Endodermal cell (in vitro differentiated cells): ENCODE data around the gene TMEM26. TPM values are rescaled to one million over a fixed set of nuclear protein-coding genes. Genes with fewer than 3 reads are reported as not detected.
"Not testable (repeated sequence)": the region's sequence is repeated elsewhere in the genome, so short reads cannot be mapped to it uniquely, and the experiment has no call there.

Experiments
- DNase-seq: peaks from one replicate; pipeline ENCODE4 v3.0.0-alpha.2; 2017
- H3K27ac ChIP-seq: 2 replicates; pipeline ENCODE4 v1.5.1; 2013; ENCODE audit warnings: mild to moderate bottlenecking, low read depth, low read length, moderate library complexity
- H3K27me3 ChIP-seq: 2 replicates; pipeline ENCODE4 v1.6.1; 2013; ENCODE audit warnings: mild to moderate bottlenecking, low read length, moderate library complexity; ENCODE audit not compliant: insufficient read depth, control insufficient read depth, poor library complexity, severe bottlenecking
- H3K36me3 ChIP-seq: 2 replicates; pipeline ENCODE4 v1.7.0; 2013; ENCODE audit warnings: mild to moderate bottlenecking, low read length, moderate library complexity; ENCODE audit not compliant: control insufficient read depth, insufficient read depth
- H3K4me1 ChIP-seq: one replicate; pipeline ENCODE4 v1.7.0; 2013; ENCODE audit warnings: low read length; ENCODE audit not compliant: control insufficient read depth, insufficient read depth
- H3K4me3 ChIP-seq: 2 replicates; pipeline ENCODE4 v1.5.1; 2013; ENCODE audit warnings: mild to moderate bottlenecking, low read length, moderate library complexity
- H3K9ac ChIP-seq: 2 replicates; pipeline ENCODE4 v1.6.1; 2013; ENCODE audit warnings: mild to moderate bottlenecking, low read length, moderate library complexity; ENCODE audit not compliant: poor library complexity, severe bottlenecking; ENCODE audit errors: extremely low read depth
- H3K9me3 ChIP-seq: 2 replicates; pipeline ENCODE4 v1.6.1; 2013; ENCODE audit warnings: mild to moderate bottlenecking, low read length, moderate library complexity; ENCODE audit not compliant: control insufficient read depth
- H3K27ac Mint-ChIP-seq: 2 replicates; pipeline ENCODE4 v1.8.0; 2020; ENCODE audit warnings: mixed read lengths
- H3K27me3 Mint-ChIP-seq: 2 replicates; pipeline ENCODE4 v1.8.0; 2021; ENCODE audit warnings: mild to moderate bottlenecking, mixed read lengths; ENCODE audit not compliant: insufficient read depth
- H3K36me3 Mint-ChIP-seq: 2 replicates; pipeline ENCODE4 v1.8.0; 2020; ENCODE audit warnings: low read depth, mixed read lengths
- H3K4me1 Mint-ChIP-seq: 2 replicates; pipeline ENCODE4 v1.8.0; 2020; ENCODE audit warnings: mixed read lengths
- H3K4me3 Mint-ChIP-seq: 2 replicates; pipeline ENCODE4 v1.8.0; 2020; ENCODE audit warnings: mild to moderate bottlenecking, moderate library complexity, mixed read lengths
- H3K9me3 Mint-ChIP-seq: 2 replicates; pipeline ENCODE4 v1.8.0; 2020; ENCODE audit warnings: mild to moderate bottlenecking, mixed read lengths
- CTCF ChIP-seq: fragments of 200-600 bp; sonication (generic); conservative IDR thresholded peaks from 2 replicates; pipeline ENCODE4 v1.5.0; 2021; ENCODE audit warnings: antibody characterized with exemption, mild to moderate bottlenecking
- WGBS, 2 experiments: methylation state at CpG; one replicate each; pipeline versions ENCODE4 v1.1.5 to v1.1.7; 2013; ENCODE audit warnings: missing lambda C conversion rate in 2 of 2, mixed read lengths in 1 of 2; ENCODE audit not compliant: insufficient coverage in 1 of 2, insufficient read length in 1 of 2; 5-methylcytosine and 5-hydroxymethylcytosine counted together
- total RNA-seq, 2 donors: library from RNA; stranded (reverse); fragmentation: NEBNext Ultra II Directional in 1 of 2; extraction: Animal tissue kit (Norgen Biotek cat#: 25700) in 1 of 2; gene quantifications; 2 replicates in 1 of 2; 3 replicates in 1 of 2; pipeline ENCODE4 v1.2.1, GENCODE V29; 2021

The TMEM26 gene
- total RNA-seq, 2 donors from 2014 or later = 0.13 TPM

GRCh38 chr10:61390851-61391250, 62.3 kb downstream of the TMEM26 start:
- DNase-seq = no peak
- H3K36me3 Mint-ChIP-seq = no peaks in the 10 kb centered on the region

GRCh38 chr10:61389887-61390286, 63.3 kb downstream of the TMEM26 start:
- no peak overlapping the region for H3K4me3 ChIP-seq
- Mint-ChIP-seq H3K4me3 (no peak overlapping the region), H3K27me3 (no peaks in the 10 kb centered on the region), H3K27ac (no peak overlapping the region), H3K4me1 (no peaks in the 10 kb centered on the region), H3K9me3 (no peaks in the 10 kb centered on the region), H3K36me3 (no peaks in the 10 kb centered on the region)
- H3K36me3 ChIP-seq = no peaks in the 10 kb centered on the region
- H3K9ac ChIP-seq = no peak overlapping the region
- H3K4me1 ChIP-seq = no peaks in the 10 kb centered on the region
- TF ChIP-seq CTCF = no peak
- no peak for DNase-seq
- no peaks in the 10 kb centered on the region for H3K27me3 ChIP-seq
- 87 to 100% methylated on average over 1 to 3 of the region's 3 CpGs for WGBS, 2 experiments
- no peak overlapping the region for H3K27ac ChIP-seq
- H3K9me3 ChIP-seq = no peaks in the 10 kb centered on the region

More at GRCh38 chr10:61390851-61391250, 62.3 kb downstream of the TMEM26 start:
- H3K4me1 ChIP-seq = no peaks in the 10 kb centered on the region
- H3K4me3 Mint-ChIP-seq = no peak overlapping the region
- H3K4me1 Mint-ChIP-seq = no peaks in the 10 kb centered on the region
- no peak overlapping the region for H3K4me3 ChIP-seq
- no peak overlapping the region for H3K27ac ChIP-seq
- no peaks in the 10 kb centered on the region for H3K9me3 Mint-ChIP-seq
- 96% methylated on average over 4 of the region's 4 CpGs for WGBS, 2 experiments
- no peaks in the 10 kb centered on the region for H3K27me3 ChIP-seq
- no peak overlapping the region for H3K27ac Mint-ChIP-seq
- H3K9ac ChIP-seq = no peak overlapping the region
- H3K36me3 ChIP-seq = no peaks in the 10 kb centered on the region
- no peak for TF ChIP-seq CTCF
- no peaks in the 10 kb centered on the region for H3K27me3 Mint-ChIP-seq
- H3K9me3 ChIP-seq = no peaks in the 10 kb centered on the region

- H3K27me3 Mint-ChIP-seq, H3K4me1 Mint-ChIP-seq: not testable (repeated sequence)
Measured at GRCh38 chr10:61388986-61389385, 64.2 kb downstream of the TMEM26 start.

More at GRCh38 chr10:61388986-61389385, 64.2 kb downstream of the TMEM26 start:
- H3K9me3 Mint-ChIP-seq, H3K9ac ChIP-seq, H3K9me3 ChIP-seq, H3K4me3 ChIP-seq, H3K4me3 Mint-ChIP-seq, H3K27me3 ChIP-seq, H3K4me1 ChIP-seq, DNase-seq, H3K36me3 ChIP-seq, H3K27ac ChIP-seq, H3K27ac Mint-ChIP-seq, H3K36me3 Mint-ChIP-seq: not testable (repeated sequence)
- WGBS, 2 experiments = 93 to 100% methylated on average over 2 to 6 of the region's 6 CpGs
